ENCODE results near the gene TNIP2. TPM values are rescaled to one million over a fixed set of nuclear protein-coding genes. Genes with fewer than 3 reads are reported as not detected.
"Not testable (repeated sequence)": the region's sequence is repeated elsewhere in the genome, so short reads cannot be mapped to it uniquely, and the experiment has no call there.

Gene TNIP2
- total and polyA plus RNA-seq, 2 experiments from 2014 or later: 40.6 to 55.2 TPM

DNA sequence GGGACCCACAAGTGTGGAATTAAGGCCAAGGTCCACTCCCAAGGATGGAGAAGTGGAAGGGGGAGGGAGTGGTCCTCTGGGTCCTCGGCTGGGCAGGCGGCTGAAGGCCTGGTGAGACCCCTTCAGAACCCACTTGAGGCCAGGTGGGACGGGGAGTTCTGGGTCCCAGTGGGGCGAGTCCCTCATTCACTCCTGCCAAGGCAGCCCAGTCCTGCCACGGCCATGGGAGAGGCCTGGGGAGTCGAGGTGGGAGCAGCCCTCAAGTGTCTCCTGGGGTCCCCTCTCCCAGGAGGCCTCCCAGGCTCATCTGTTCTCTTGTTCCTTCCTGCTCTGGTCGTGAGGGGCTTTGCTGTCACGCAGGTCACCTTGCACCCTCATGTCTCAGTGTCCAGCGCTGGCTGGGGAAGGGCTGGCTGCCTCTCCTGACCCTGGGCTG, 30.7 kb upstream of the TNIP2 start:
- Histone ChIP-seq H3K9me3 (ENCODE audit: low read depth) (no peaks in the 10 kb centered on the region), H3K4me3 (no peak overlapping the region), H3K36me3 (ENCODE audit: low read depth) (no peaks in the 10 kb centered on the region), H3K9me2 (ENCODE audit: insufficient read depth) (no peaks in the 10 kb centered on the region), H3K79me2 (ENCODE audit: insufficient read depth) (no peaks in the 10 kb centered on the region), H3K9ac (no peak overlapping the region), H3K27me3 (replicated peaks; ENCODE audit: insufficient read depth) (no peaks in the 10 kb centered on the region), H3K4me2 (ENCODE audit: unreplicated experiment) (no peak overlapping the region), H3K27ac (no peak overlapping the region), H3F3A (ENCODE audit: insufficient read depth) (no peaks in the 10 kb centered on the region), H3K4me1 (ENCODE audit: insufficient read depth) (no peaks in the 10 kb centered on the region), H2AFZ (no peak overlapping the region), H4K20me1 (ENCODE audit: insufficient read depth) (no peaks in the 10 kb centered on the region)
- no peak for DNase-seq
- in situ Hi-C loops (cut with MboI): no loop called here
- 82 to 87% methylated on average over 6 to 9 of the region's 9 CpGs for WGBS, 2 experiments (ENCODE audit: low coverage in 1 of 2, low lambda C conversion rate in 2 of 2, missing lambda C conversion rate in 2 of 2)
- no peak for TF ChIP-seq EZH2phosphoT487 (IDR thresholded peaks at IDR 0.05; ENCODE audit: insufficient read depth, low read depth)
- no peak for TF ChIP-seq EZH2 (IDR thresholded peaks at IDR 0.05; ENCODE audit: insufficient read depth, poor library complexity, severe bottlenecking)

DNA sequence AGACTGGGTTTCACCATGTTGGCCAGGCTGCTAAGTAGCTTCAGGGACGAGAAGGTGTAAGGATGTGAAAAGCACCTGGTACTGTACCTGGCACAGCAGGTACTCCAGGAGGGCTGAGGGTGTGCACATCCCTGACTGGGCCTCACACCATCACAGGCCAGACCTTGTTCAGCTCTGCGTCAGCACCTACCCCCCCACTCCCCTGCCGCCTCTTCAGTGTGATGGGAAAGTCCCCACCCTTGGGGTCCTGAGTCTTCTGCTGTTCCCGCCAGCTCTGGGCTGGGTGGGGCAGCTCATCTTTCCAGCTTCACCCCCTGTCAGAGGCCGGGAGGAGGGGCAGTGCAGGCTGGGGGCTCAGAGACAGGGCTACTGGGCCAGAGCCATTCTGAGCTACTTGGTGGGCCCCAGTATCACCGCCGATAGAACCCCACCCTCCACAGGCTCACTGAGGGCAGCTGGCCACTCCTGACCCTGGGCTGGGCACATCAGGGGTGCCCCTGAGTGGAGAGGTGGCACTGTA, 30.1 kb upstream of the TNIP2 start:
- H3K9me3 ChIP-seq (ENCODE audit: low read depth): no peaks in the 10 kb centered on the region
- H3K27ac ChIP-seq: no peak overlapping the region
- WGBS, 2 experiments (ENCODE audit: low coverage in 1 of 2, low lambda C conversion rate in 2 of 2, missing lambda C conversion rate in 2 of 2): 92 to 97% methylated on average over 7 of the region's 7 CpGs
- no peaks in the 10 kb centered on the region for H4K20me1 ChIP-seq (ENCODE audit: insufficient read depth)
- H3K4me2 ChIP-seq (ENCODE audit: unreplicated experiment): no peak overlapping the region
- in situ Hi-C loops (cut with MboI): no loop called here
- H3K36me3 ChIP-seq (ENCODE audit: low read depth): no peaks in the 10 kb centered on the region
- no peaks in the 10 kb centered on the region for H3K9me2 ChIP-seq (ENCODE audit: insufficient read depth)
- H3F3A ChIP-seq (ENCODE audit: insufficient read depth): no peaks in the 10 kb centered on the region
- no peaks in the 10 kb centered on the region for H3K27me3 ChIP-seq (replicated peaks; ENCODE audit: insufficient read depth)
- no peak overlapping the region for H3K4me3 ChIP-seq
- H3K4me1 ChIP-seq (ENCODE audit: insufficient read depth): no peaks in the 10 kb centered on the region
- H3K9ac ChIP-seq: no peak overlapping the region
- H3K79me2 ChIP-seq (ENCODE audit: insufficient read depth): no peaks in the 10 kb centered on the region
- no peak overlapping the region for H2AFZ ChIP-seq
- no peak for DNase-seq
- TF ChIP-seq EZH2 (IDR thresholded peaks at IDR 0.05; ENCODE audit: insufficient read depth, poor library complexity, severe bottlenecking) (no peak), EZH2phosphoT487 (IDR thresholded peaks at IDR 0.05; ENCODE audit: insufficient read depth, low read depth) (no peak)

GRCh38 chr4:2785613-2786012, 29.5 kb upstream of the TNIP2 start:
- Histone ChIP-seq H3K27me3 (replicated peaks; ENCODE audit: insufficient read depth) (no peaks in the 10 kb centered on the region), H4K20me1 (ENCODE audit: insufficient read depth) (no peaks in the 10 kb centered on the region), H3K4me1 (ENCODE audit: insufficient read depth) (no peaks in the 10 kb centered on the region), H3K9ac (no peak overlapping the region), H3K27ac (no peak overlapping the region), H3K9me2 (ENCODE audit: insufficient read depth) (no peaks in the 10 kb centered on the region), H3K79me2 (ENCODE audit: insufficient read depth) (no peaks in the 10 kb centered on the region), H3K36me3 (ENCODE audit: low read depth) (no peaks in the 10 kb centered on the region), H3K4me2 (ENCODE audit: unreplicated experiment) (no peak overlapping the region), H2AFZ (no peak overlapping the region), H3K4me3 (no peak overlapping the region), H3F3A (ENCODE audit: insufficient read depth) (no peaks in the 10 kb centered on the region), H3K9me3 (ENCODE audit: low read depth) (no peaks in the 10 kb centered on the region)
- DNase-seq: no peak
- in situ Hi-C loops (cut with MboI): no loop called here
- no peak for TF ChIP-seq EZH2phosphoT487 (IDR thresholded peaks at IDR 0.05; ENCODE audit: insufficient read depth, low read depth)
- TF ChIP-seq EZH2 (IDR thresholded peaks at IDR 0.05; ENCODE audit: insufficient read depth, poor library complexity, severe bottlenecking): no peak
- 50 to 55% methylated on average over 4 of the region's 4 CpGs for WGBS, 2 experiments (ENCODE audit: low coverage in 1 of 2, low lambda C conversion rate in 2 of 2, missing lambda C conversion rate in 2 of 2)

DNA sequence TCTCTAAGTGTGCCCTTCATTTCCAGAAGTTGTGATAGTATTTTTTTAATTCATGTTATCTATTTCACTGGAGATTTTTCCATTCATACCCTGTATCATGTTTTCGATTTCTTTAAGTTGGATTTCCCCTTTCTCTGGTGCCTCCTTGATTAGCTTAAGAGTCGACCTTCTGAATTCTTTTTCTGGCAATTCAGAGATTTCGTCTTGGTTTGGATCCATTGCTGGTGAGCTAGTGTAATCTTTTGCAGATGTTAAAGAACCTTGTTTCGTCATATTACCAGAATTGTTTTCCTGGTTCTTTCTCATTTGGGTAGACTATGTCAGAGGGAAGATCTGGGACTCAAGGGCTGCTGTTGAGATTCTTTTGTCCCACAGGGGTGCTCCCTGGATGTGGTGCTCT, 27.7 kb upstream of the TNIP2 start:
- Histone ChIP-seq H2AFZ (no peak overlapping the region), H3K27ac (no peak overlapping the region), H3K4me3 (no peak overlapping the region), H3K36me3 (ENCODE audit: low read depth) (no peaks in the 10 kb centered on the region), H3K9ac (no peak overlapping the region), H3K4me1 (ENCODE audit: insufficient read depth) (no peaks in the 10 kb centered on the region), H3K27me3 (replicated peaks; ENCODE audit: insufficient read depth) (no peaks in the 10 kb centered on the region), H3K79me2 (ENCODE audit: insufficient read depth) (no peaks in the 10 kb centered on the region), H3K9me2 (ENCODE audit: insufficient read depth) (no peaks in the 10 kb centered on the region), H4K20me1 (ENCODE audit: insufficient read depth) (no peaks in the 10 kb centered on the region), H3F3A (ENCODE audit: insufficient read depth) (no peaks in the 10 kb centered on the region), H3K9me3 (ENCODE audit: low read depth) (no peaks in the 10 kb centered on the region), H3K4me2 (ENCODE audit: unreplicated experiment) (no peak overlapping the region)
- DNase-seq: no peak
- no peak for TF ChIP-seq EZH2phosphoT487 (IDR thresholded peaks at IDR 0.05; ENCODE audit: insufficient read depth, low read depth)
- TF ChIP-seq EZH2 (IDR thresholded peaks at IDR 0.05; ENCODE audit: insufficient read depth, poor library complexity, severe bottlenecking): no peak
- in situ Hi-C loops (cut with MboI): no loop called here
- 30 to 34% methylated on average over 4 of the region's 4 CpGs for WGBS, 2 experiments (ENCODE audit: low coverage in 1 of 2, low lambda C conversion rate in 2 of 2, missing lambda C conversion rate in 2 of 2)

- Histone ChIP-seq H3K4me3 (no peak overlapping the region), H3K36me3 (ENCODE audit: low read depth) (no peaks in the 10 kb centered on the region), H3K9me3 (ENCODE audit: low read depth) (no peaks in the 10 kb centered on the region), H3K79me2 (ENCODE audit: insufficient read depth) (no peaks in the 10 kb centered on the region), H3F3A (ENCODE audit: insufficient read depth) (no peaks in the 10 kb centered on the region), H3K9ac (no peak overlapping the region), H3K27me3 (replicated peaks; ENCODE audit: insufficient read depth) (no peaks in the 10 kb centered on the region), H3K4me1 (ENCODE audit: insufficient read depth) (no peaks in the 10 kb centered on the region), H3K9me2 (ENCODE audit: insufficient read depth) (no peaks in the 10 kb centered on the region), H3K27ac (no peak overlapping the region), H2AFZ (no peak overlapping the region), H4K20me1 (ENCODE audit: insufficient read depth) (no peaks in the 10 kb centered on the region; the same call in 1 of the 2 replicates), H3K4me2 (ENCODE audit: unreplicated experiment) (no peak overlapping the region)
- in situ Hi-C loops (cut with MboI): no loop called here
- DNase-seq: no peak
- no peak for TF ChIP-seq EZH2 (IDR thresholded peaks at IDR 0.05; ENCODE audit: insufficient read depth, poor library complexity, severe bottlenecking)
- TF ChIP-seq EZH2phosphoT487 (IDR thresholded peaks at IDR 0.05; ENCODE audit: insufficient read depth, low read depth): no peak
- WGBS, 2 experiments (ENCODE audit: low coverage in 1 of 2, low lambda C conversion rate in 2 of 2, missing lambda C conversion rate in 2 of 2): 79 to 80% methylated on average over 10 of the region's 10 CpGs
These were observed 25.8 kb upstream of the TNIP2 start for GRCh38 chr4:2781911-2782310.

DNA sequence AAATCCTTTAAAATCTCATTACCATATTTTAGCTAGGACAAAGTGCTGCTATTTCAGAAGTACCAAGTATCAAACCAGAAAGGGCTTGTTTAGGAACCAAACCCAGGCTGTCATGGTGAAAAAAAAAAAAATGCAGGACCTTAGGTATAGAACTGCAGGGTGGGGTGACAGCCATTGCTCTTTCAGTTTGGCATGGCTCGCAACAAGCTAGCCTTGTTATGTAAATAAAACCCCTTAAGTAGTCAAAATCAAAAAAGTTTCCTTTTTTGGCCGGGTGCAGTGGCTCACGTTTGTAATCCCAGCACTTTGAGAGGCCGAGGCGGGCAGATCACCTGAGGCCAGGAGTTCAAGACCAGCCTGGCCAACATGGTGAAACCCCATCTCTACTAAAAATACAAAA, 24.5 kb upstream of the TNIP2 start:
- 86 to 92% methylated on average over 5 of the region's 5 CpGs for WGBS, 2 experiments (ENCODE audit: low coverage in 1 of 2, low lambda C conversion rate in 2 of 2, missing lambda C conversion rate in 2 of 2)
- H3F3A ChIP-seq (ENCODE audit: insufficient read depth); H3K4me1 ChIP-seq (ENCODE audit: insufficient read depth); H3K4me2 ChIP-seq (ENCODE audit: unreplicated experiment); H3K27ac ChIP-seq; H3K79me2 ChIP-seq (ENCODE audit: insufficient read depth); H2AFZ ChIP-seq; H3K9me2 ChIP-seq (ENCODE audit: insufficient read depth); H3K9me3 ChIP-seq (ENCODE audit: low read depth); H3K27me3 ChIP-seq (replicated peaks; ENCODE audit: insufficient read depth); in situ Hi-C loops (cut with MboI); H3K36me3 ChIP-seq (ENCODE audit: low read depth); H4K20me1 ChIP-seq (ENCODE audit: insufficient read depth); DNase-seq; H3K4me3 ChIP-seq; H3K9ac ChIP-seq: not testable (repeated sequence)
